GM12878 (cell line): ENCODE measurements around the gene COL23A1. TPM values are rescaled to one million over a fixed set of nuclear protein-coding genes. Genes with fewer than 3 reads are reported as not detected.

Source experiments
- ATAC-seq: fragments of 200-7000 bp; cut with Tn5 transposase; 3 replicates; pipeline ENCODE4 v1.9.1; 2020; ENCODE audit warnings: mild to moderate bottlenecking, moderate library complexity
- BruUV-seq: library from RNA; stranded (reverse); fragments of 400-500 nt; replicated peaks from 2 replicates; lab custom pipeline; 2021; lab: Mats Ljungman, UMichigan
- CTCF ChIA-PET: fragments of 300-600 bp; sonication (Branson Sonifier 250); formaldehyde crosslinking; extraction: SDS; loops from one replicate; lab custom pipeline; 2021; ENCODE audit warnings: inconsistent platforms; lab: Yijun Ruan, JAX
- POLR2A ChIA-PET: fragments of 350-600 bp; formaldehyde crosslinking; extraction: SDS; loops from one replicate; lab custom pipeline; 2021; ENCODE audit warnings: inconsistent platforms; lab: Charles Lee
- RAD21 ChIA-PET: fragments of 300-600 bp; sonication (Branson Sonifier 250); formaldehyde crosslinking; loops from one replicate; lab custom pipeline; 2023; ENCODE audit warnings: antibody characterized with exemption; ENCODE audit not compliant: unreplicated experiment; lab: Charles Lee
- SMC1A ChIA-PET: fragments of 300-600 bp; sonication (Branson Sonifier 250); formaldehyde crosslinking; loops from one replicate; lab custom pipeline; 2023; ENCODE audit not compliant: unreplicated experiment, uncharacterized antibody; lab: Charles Lee
- DNase-seq: peaks from one replicate; pipeline ENCODE4 v3.0.0-alpha.2; 2011; ENCODE audit warnings: low read depth, low spot score
- FAIRE-seq: peaks from 3 replicates; lab custom pipeline; 2011; peaks lifted over from hg19 to GRCh38; lab: Jason Lieb, UNC
- H2AFZ ChIP-seq: 2 replicates; pipeline ENCODE4 v1.6.0; 2011; ENCODE audit warnings: low read depth, low read length, control low read depth; ENCODE audit not compliant: control insufficient read depth
- H3K27ac ChIP-seq: 2 replicates; pipeline ENCODE4 v1.5.1; 2011; ENCODE audit warnings: control low read depth; ENCODE audit not compliant: control insufficient read depth, insufficient read depth
- H3K27me3 ChIP-seq, 2 experiments: replicated peaks in 1 of 2; 2 replicates each; pipeline versions ENCODE4 v1.6.0 to v1.6.1; 2011; ENCODE audit warnings: low read length in 1 of 2; ENCODE audit not compliant: control insufficient read depth in 2 of 2, insufficient read depth in 2 of 2
- H3K36me3 ChIP-seq, 2 experiments: 2 replicates each; pipeline ENCODE4 v1.5.1; 2011; ENCODE audit warnings: low read length in 1 of 2; ENCODE audit not compliant: control insufficient read depth in 2 of 2, insufficient read depth in 2 of 2
- H3K4me1 ChIP-seq: 2 replicates; pipeline ENCODE4 v1.6.1; 2011; ENCODE audit warnings: mild to moderate bottlenecking, low read length, moderate library complexity, mixed read lengths; ENCODE audit not compliant: control insufficient read depth, insufficient read depth
- H3K4me2 ChIP-seq: 2 replicates; pipeline ENCODE4 v1.6.0; 2011; ENCODE audit warnings: control low read depth; ENCODE audit not compliant: control insufficient read depth, insufficient read depth
- H3K4me3 ChIP-seq: fragments of 200-600 bp; sonication (generic); 2 replicates; pipeline ENCODE4 v1.5.1; 2016
- H3K79me2 ChIP-seq: 2 replicates; pipeline ENCODE4 v1.6.0; 2011; ENCODE audit warnings: low read length; ENCODE audit not compliant: control insufficient read depth, insufficient read depth
- H3K9ac ChIP-seq: 2 replicates; pipeline ENCODE4 v1.8.0; 2011; ENCODE audit warnings: low read length, control low read depth, mixed read lengths; ENCODE audit not compliant: control insufficient read depth, insufficient read depth
- H3K9me3 ChIP-seq: replicated peaks from 3 replicates; pipeline ENCODE4 v1.5.1; 2011; ENCODE audit warnings: mild to moderate bottlenecking, low read length; ENCODE audit not compliant: control insufficient read depth, insufficient read depth
- H4K20me1 ChIP-seq: 2 replicates; pipeline ENCODE4 v1.6.0; 2011; ENCODE audit not compliant: control insufficient read depth, insufficient read depth
- HDAC6 ChIP-seq: fragments of 200-600 bp; sonication (generic); IDR thresholded peaks from one replicate; pipeline ENCODE4 v1.8.0; 2017; ENCODE audit warnings: antibody characterized with exemption; ENCODE audit not compliant: unreplicated experiment
- MTA2 ChIP-seq: fragments of 450-650 bp; IDR thresholded peaks from 2 replicates; pipeline ENCODE4 v1.6.1; 2016; ENCODE audit warnings: low read depth, mild to moderate bottlenecking, moderate library complexity
- RAD21 ChIP-seq: IDR thresholded peaks from 2 replicates; pipeline ENCODE4 v1.6.1; 2011; ENCODE audit warnings: mild to moderate bottlenecking, low read depth, low read length, moderate library complexity; ENCODE audit not compliant: insufficient read depth
- RB1 ChIP-seq: fragments of 450-650 bp; formaldehyde crosslinking; IDR thresholded peaks from 2 replicates; pipeline ENCODE4 v1.6.1; 2017; ENCODE audit warnings: mild to moderate bottlenecking, borderline replicate concordance
- RBBP5 ChIP-seq: fragments of 200-600 bp; sonication (generic); conservative IDR thresholded peaks from 2 replicates; pipeline ENCODE4 v1.6.1; 2016
- SMAD5 ChIP-seq: IDR thresholded peaks from 2 replicates; pipeline ENCODE4 v1.6.1; 2016; ENCODE audit warnings: antibody characterized with exemption, low read depth
- SREBF1 ChIP-seq: IDR thresholded peaks from 2 replicates; pipeline ENCODE4 v1.6.1; 2012; ENCODE audit warnings: mild to moderate bottlenecking, low read length
- STAT1 ChIP-seq: fragments of 450-650 bp; conservative IDR thresholded peaks from 2 replicates; pipeline ENCODE4 v1.6.1; 2014; ENCODE audit warnings: antibody characterized with exemption, mild to moderate bottlenecking
- SUPT20H ChIP-seq: IDR thresholded peaks from 2 replicates; pipeline ENCODE4 v1.6.1; 2011; ENCODE audit warnings: low read depth, mild to moderate bottlenecking, low read length, moderate library complexity, borderline replicate concordance; ENCODE audit not compliant: control insufficient read depth
- USF2 ChIP-seq: IDR thresholded peaks from 2 replicates; pipeline ENCODE4 v1.6.1; 2011; ENCODE audit warnings: low read depth, low read length, improper control_type of control experiment, borderline replicate concordance
- ZNF274 ChIP-seq: IDR thresholded peaks from one replicate; pipeline ENCODE4 v1.8.0; 2011; ENCODE audit not compliant: insufficient read length, insufficient read depth
- ZNF687 ChIP-seq: fragments of 450-650 bp; IDR thresholded peaks from 2 replicates; pipeline ENCODE4 v1.6.1; 2017; ENCODE audit warnings: mild to moderate bottlenecking, moderate library complexity
- ZZZ3 ChIP-seq: IDR thresholded peaks from 2 replicates; pipeline ENCODE4 v1.6.1; 2011; ENCODE audit warnings: low read depth; ENCODE audit not compliant: control insufficient read depth, insufficient read length
- WGBS: methylation state at CpG from one replicate; pipeline ENCODE4 v1.1.6; 2016; ENCODE audit warnings: low lambda C conversion rate; ENCODE audit not compliant: insufficient replicate concordance, insufficient coverage; ENCODE audit errors: missing lambda C conversion rate; 5-methylcytosine and 5-hydroxymethylcytosine counted together
- in situ Hi-C: fragments of 300-500 bp; cut with MboI; formaldehyde crosslinking; loops from 9 replicates; pipeline ENCODE4 v1.14.3; 2018; ENCODE audit warnings: mixed read lengths
- intact Hi-C: fragments of 100-400 bp; cut with micrococcal nuclease; formaldehyde crosslinking; loops from one replicate; pipeline ENCODE4 v1.14.2; 2022; ENCODE audit not compliant: unreplicated experiment
- polyA plus RNA-seq, 11 experiments: library from polyadenylated mRNA; depleted of rRNA in 4 of 11; unstranded in 6 of 11; stranded (reverse) in 5 of 11; fragments of >200 nt; fragmentation: Nextera tagmentation in 4 of 11; fragmentation: Illumina TruSeq in 1 of 11; extraction: Ambion mirVana in 4 of 11; extraction: Trizol in 1 of 11; gene quantifications; 1 replicate in 1 of 11; 2 replicates in 10 of 11; pipeline versions ENCODE4 v1.2.1 to v1.2.3, GENCODE V29; 2011 to 2016; ENCODE audit warnings: inconsistent platforms in 2 of 11, missing spikeins in 2 of 11, low read depth in 1 of 11
- total RNA-seq, 4 experiments: library from RNA; depleted of rRNA in 3 of 4; stranded (reverse); fragments of >200 nt in 3 of 4; fragmentation: Illumina TruSeq in 1 of 4; extraction: Trizol in 1 of 4; gene quantifications; 2 replicates each; pipeline versions ENCODE4 v1.2.1 to v1.2.3, GENCODE V29; 2013 to 2021

COL23A1 gene
- total and polyA plus RNA-seq, 10 of the 15 experiments (the other 5 are each of a cell fraction or from before 2014, with no cell fraction given) = 0.03 to 0.83 (median 0.09) TPM; not detected in 5

- ChIA-PET RAD21 (no interaction called here), SMC1A (no interaction called here), POLR2A (no interaction called here), CTCF (no interaction called here)
- H3K36me3 ChIP-seq = no peaks in the 10 kb centered on the region
- no peak overlapping the region for H3K9ac ChIP-seq
- H4K20me1 ChIP-seq = no peaks in the 10 kb centered on the region
- no peak overlapping the region for H2AFZ ChIP-seq
- no peaks in the 10 kb centered on the region for H3K79me2 ChIP-seq
- H3K27me3 ChIP-seq = 0 out of 4 replicates have a peak, but pooled peaks cover 0 to 1% of the 10 kb centered on the region in 2 experiments
- H3K9me3 ChIP-seq = no peaks in the 10 kb centered on the region
- in situ Hi-C loops (no loop called here), intact Hi-C loops (no loop called here)
- no peak for FAIRE-seq
- H3K4me3 ChIP-seq = no peak overlapping the region
- no peak overlapping the region for H3K4me2 ChIP-seq
- BruUV-seq = no TSS peak
- DNase-seq = no peak
- 52% methylated on average over 9 of the region's 9 CpGs for whole genome bisulfite sequencing
- no peak for ATAC-seq
- no peak overlapping the region for H3K27ac ChIP-seq
- no peaks in the 10 kb centered on the region for H3K4me1 ChIP-seq
- TF ChIP-seq HDAC6 (no peak), ZNF687 (no peak), USF2 (no peak), ZNF274 (no peak), RAD21 (no peak), SUPT20H (no peak), SMAD5 (no peak), STAT1 (no peak), SREBF1 (no peak), RBBP5 (no peak), MTA2 (no peak), RB1 (no peak), ZZZ3 (no peak)
Measured at GRCh38 chr5:178419196-178419595, 171.0 kb downstream of the COL23A1 start.
